ENCODE results near the gene SURF6.

SURF6 gene

DNA sequence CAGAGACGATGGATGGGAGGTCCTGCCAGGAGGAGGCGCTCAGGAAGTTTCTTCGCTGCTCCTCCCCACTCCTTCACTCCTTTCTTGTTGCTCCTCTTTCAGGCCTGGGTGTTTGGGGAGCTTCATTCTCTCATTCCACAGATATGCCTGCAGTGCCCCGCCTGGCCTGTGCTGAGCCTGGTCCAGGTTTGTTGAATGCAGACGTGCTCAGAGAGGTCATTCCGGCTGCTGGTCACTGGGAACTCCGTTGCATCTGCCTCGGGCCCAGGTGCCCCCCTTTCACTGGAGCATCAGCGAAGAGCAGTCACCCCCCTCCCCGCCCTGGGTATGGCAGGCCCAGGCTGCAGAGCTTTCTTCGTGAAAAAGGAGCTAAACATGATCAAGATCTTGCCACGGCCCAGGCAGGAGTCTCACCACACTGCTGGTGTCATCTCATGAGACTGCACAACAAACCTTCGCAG lies 15.5 kb downstream of the SURF6 start:
- TF ChIP-seq POLR2AphosphoS5 (IDR thresholded peaks at IDR 0.05; ENCODE audit: low read depth, low read length) (no peak), SIN3A (IDR thresholded peaks at IDR 0.05; ENCODE audit: borderline replicate concordance, insufficient read depth, low read length) (no peak), TAF1 (IDR thresholded peaks at IDR 0.05; ENCODE audit: borderline replicate concordance, insufficient read depth, low read length) (no peak), FOXP2 (optimal IDR thresholded peaks at IDR 0.05; ENCODE audit: borderline replicate concordance, extremely low read depth, extremely low read length, insufficient read depth) (no peak)
- TF ChIP-seq, protein P1, sequence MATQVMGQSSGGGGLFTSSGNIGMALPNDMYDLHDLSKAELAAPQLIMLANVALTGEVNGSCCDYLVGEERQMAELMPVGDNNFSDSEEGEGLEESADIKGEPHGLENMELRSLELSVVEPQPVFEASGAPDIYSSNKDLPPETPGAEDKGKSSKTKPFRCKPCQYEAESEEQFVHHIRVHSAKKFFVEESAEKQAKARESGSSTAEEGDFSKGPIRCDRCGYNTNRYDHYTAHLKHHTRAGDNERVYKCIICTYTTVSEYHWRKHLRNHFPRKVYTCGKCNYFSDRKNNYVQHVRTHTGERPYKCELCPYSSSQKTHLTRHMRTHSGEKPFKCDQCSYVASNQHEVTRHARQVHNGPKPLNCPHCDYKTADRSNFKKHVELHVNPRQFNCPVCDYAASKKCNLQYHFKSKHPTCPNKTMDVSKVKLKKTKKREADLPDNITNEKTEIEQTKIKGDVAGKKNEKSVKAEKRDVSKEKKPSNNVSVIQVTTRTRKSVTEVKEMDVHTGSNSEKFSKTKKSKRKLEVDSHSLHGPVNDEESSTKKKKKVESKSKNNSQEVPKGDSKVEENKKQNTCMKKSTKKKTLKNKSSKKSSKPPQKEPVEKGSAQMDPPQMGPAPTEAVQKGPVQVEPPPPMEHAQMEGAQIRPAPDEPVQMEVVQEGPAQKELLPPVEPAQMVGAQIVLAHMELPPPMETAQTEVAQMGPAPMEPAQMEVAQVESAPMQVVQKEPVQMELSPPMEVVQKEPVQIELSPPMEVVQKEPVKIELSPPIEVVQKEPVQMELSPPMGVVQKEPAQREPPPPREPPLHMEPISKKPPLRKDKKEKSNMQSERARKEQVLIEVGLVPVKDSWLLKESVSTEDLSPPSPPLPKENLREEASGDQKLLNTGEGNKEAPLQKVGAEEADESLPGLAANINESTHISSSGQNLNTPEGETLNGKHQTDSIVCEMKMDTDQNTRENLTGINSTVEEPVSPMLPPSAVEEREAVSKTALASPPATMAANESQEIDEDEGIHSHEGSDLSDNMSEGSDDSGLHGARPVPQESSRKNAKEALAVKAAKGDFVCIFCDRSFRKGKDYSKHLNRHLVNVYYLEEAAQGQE (IDR thresholded peaks at IDR 0.05; ENCODE audit: insufficient read depth in 1 of 2, low read depth in 2 of 2, low read length in 2 of 2): no peak

DNA sequence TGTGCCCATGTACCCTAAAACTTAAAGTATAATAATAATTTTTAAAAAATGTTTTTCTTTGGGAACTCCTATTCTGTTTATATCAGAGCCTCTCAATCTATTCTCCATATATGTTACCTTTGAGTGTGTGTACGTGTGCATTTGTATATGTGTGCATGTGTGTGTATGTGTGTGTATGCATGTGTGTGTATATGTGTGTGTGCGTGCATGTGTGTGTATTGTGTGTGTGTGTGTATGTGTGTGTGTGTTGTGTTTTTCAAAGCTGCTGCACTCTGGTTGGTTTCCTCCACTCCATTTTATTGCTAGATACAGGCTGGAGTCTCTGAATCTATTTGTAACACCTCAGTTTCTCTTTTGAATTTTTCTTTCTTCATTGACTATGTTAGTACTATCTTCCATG lies 20.0 kb downstream of the SURF6 start:
- TF ChIP-seq, protein P1 (IDR thresholded peaks at IDR 0.05; ENCODE audit: insufficient read depth in 1 of 2, low read depth in 2 of 2, low read length in 2 of 2): no peak
- TF ChIP-seq POLR2AphosphoS5 (IDR thresholded peaks at IDR 0.05; ENCODE audit: low read depth, low read length): no peak
- no peak for TF ChIP-seq TAF1 (IDR thresholded peaks at IDR 0.05; ENCODE audit: borderline replicate concordance, insufficient read depth, low read length)
- no peak for TF ChIP-seq FOXP2 (optimal IDR thresholded peaks at IDR 0.05; ENCODE audit: borderline replicate concordance, extremely low read depth, extremely low read length, insufficient read depth)
- no peak for TF ChIP-seq SIN3A (IDR thresholded peaks at IDR 0.05; ENCODE audit: borderline replicate concordance, insufficient read depth, low read length)

DNA sequence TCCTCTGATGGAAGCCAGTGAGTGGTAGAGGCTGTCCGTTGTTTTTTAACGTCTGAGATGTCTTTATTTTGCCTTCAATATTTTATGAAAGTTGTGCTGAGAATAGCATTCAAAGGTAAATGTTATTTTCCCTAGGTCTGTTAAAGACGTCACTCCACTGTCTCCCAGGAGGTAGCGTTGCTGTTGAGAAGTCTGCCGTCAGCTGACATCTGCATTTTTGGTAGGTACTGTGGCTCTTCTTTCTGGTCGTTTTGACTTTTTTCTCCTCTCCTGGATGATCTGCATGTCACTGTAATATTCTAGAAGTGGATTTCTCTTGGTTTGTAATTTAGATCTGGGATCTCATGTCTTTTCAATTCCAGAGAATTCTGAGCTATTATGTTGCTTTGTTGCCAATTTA lies 26.4 kb downstream of the SURF6 start:
- TF ChIP-seq, protein P1 (IDR thresholded peaks at IDR 0.05; ENCODE audit: insufficient read depth in 1 of 2, low read depth in 2 of 2, low read length in 2 of 2): no peak
- TF ChIP-seq POLR2AphosphoS5 (IDR thresholded peaks at IDR 0.05; ENCODE audit: low read depth, low read length): no peak
- TF ChIP-seq TAF1 (IDR thresholded peaks at IDR 0.05; ENCODE audit: borderline replicate concordance, insufficient read depth, low read length): no peak

DNA sequence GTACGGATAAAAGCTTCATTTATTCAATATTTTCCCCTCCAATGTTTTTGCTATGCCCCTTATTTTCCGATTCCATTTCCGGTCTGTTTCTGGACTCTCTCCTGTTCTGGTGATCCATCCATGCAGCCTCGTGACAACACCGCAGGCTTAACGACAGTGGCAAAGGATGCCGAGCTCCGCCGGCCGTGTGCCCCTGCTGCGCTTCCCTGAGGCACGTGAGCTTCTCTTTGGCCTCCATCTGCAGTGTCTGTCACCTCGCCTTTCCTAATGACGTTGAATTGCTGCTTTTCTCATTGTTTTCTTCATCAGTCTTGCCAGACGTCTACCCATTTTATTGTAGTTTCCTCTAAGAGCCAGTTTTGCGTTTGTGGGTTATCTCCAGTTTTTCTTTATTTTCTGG lies 28.7 kb downstream of the SURF6 start:
- no peak for TF ChIP-seq POLR2AphosphoS5 (IDR thresholded peaks at IDR 0.05; ENCODE audit: low read depth, low read length)
- no peak for TF ChIP-seq TAF1 (IDR thresholded peaks at IDR 0.05; ENCODE audit: borderline replicate concordance, insufficient read depth, low read length)
- TF ChIP-seq, protein P1 (IDR thresholded peaks at IDR 0.05; ENCODE audit: insufficient read depth in 1 of 2, low read depth in 2 of 2, low read length in 2 of 2): no peak
- TF ChIP-seq FOXP2 (optimal IDR thresholded peaks at IDR 0.05; ENCODE audit: borderline replicate concordance, extremely low read depth, extremely low read length, insufficient read depth): no peak
- TF ChIP-seq SIN3A (IDR thresholded peaks at IDR 0.05; ENCODE audit: borderline replicate concordance, insufficient read depth, low read length): no peak

Data from PFSK-1 (cell line).